ENCODE measurements around the gene HAO1. TPM values are rescaled to one million over a fixed set of nuclear protein-coding genes. Genes with fewer than 3 reads are reported as not detected.

Gene HAO1
- total RNA-seq, 1 experiment from 2014 or later: not detected

DNA sequence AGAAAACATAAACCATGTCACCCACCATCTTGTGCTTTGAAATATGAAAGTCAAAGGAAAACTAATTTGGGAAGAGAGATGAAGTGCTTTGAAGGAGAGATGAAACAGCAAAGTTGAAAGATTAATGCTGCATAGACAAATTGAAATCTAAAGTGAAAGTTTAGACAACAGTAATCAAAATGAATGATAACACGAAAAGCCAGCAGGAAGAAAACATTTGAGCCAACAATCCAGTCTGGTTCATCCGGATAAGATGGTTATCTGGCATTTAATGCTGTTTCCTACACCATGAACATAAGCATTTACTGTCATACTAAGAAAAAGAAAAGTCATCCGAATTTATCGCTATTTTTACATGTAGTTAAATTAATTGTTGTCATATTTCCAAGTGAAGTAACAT is 595 bp downstream of the HAO1 start:
- no peak overlapping the region for H3K27ac ChIP-seq
- no peak for DNase-seq
- H3K4me2 ChIP-seq: no peak overlapping the region
- H4K20me1 ChIP-seq (ENCODE audit: insufficient read depth): no peaks in the 10 kb centered on the region
- no peaks in the 10 kb centered on the region for H3K4me1 ChIP-seq (replicated peaks; ENCODE audit: insufficient read depth)
- H3K36me3 ChIP-seq (ENCODE audit: low read depth): no peaks in the 10 kb centered on the region
- TF ChIP-seq EZH2 (IDR thresholded peaks at IDR 0.05; ENCODE audit: low read depth) (no peak), CTCF (conservative IDR thresholded peaks at IDR 0.05) (no peak)
- CTCF ChIA-PET: no interaction called here
- H3K4me3 ChIP-seq: no peak overlapping the region
- POLR2A ChIA-PET (ENCODE audit: unreplicated experiment): no interaction called here
- H3F3A ChIP-seq (ENCODE audit: insufficient read depth, low read depth): no peaks in the 10 kb centered on the region
- peaks cover 26% of the 10 kb centered on the region; the same call in 1 of the 2 replicates for H3K27me3 ChIP-seq (ENCODE audit: insufficient read depth, low read depth)
- no peaks in the 10 kb centered on the region for H3K9me2 ChIP-seq (ENCODE audit: insufficient read depth)
- no peaks in the 10 kb centered on the region for H3K79me2 ChIP-seq (ENCODE audit: low read depth)
- H2AFZ ChIP-seq: no peak overlapping the region
- H3K9me3 ChIP-seq (ENCODE audit: insufficient read depth, low read depth): no peaks in the 10 kb centered on the region
- BruUV-seq (replicated peaks): no TSS peak
- intact Hi-C loops (cut with micrococcal nuclease; ENCODE audit: unreplicated experiment): loop anchor here (5.0 to 10.0 kb wide), 2 partner anchors 365 to 453 kb away; no protein-coding TSS in a partner anchor

DNA sequence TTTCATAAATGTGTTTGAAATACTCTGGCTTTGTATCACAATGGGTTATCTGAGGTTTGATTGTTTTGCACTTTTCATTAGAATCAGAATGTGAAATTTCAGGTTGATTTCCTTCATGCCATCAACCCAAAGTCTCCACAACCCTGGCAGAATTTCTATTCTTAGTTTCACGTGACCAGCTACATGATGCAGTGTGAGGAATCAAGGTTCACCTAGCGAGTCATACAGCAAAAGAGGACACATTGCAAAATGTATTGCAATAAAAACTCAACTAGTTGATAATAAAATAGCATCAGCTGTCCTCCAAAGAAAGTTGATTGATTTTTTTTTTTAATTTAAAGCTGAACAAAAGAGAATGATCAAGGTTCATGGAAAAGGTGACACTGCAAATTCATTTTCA is 2.2 kb downstream of the HAO1 start:
- CTCF ChIA-PET: interaction anchor here (0.6 kb wide), 2 partner anchors 783 kb away, joined by 3 to 5 read pairs; no protein-coding TSS in a partner anchor
- POLR2A ChIA-PET (ENCODE audit: unreplicated experiment): no interaction called here
- Histone ChIP-seq H3K4me3 (no peak overlapping the region), H3K4me2 (no peak overlapping the region), H2AFZ (no peak overlapping the region), H3K27me3 (ENCODE audit: insufficient read depth, low read depth) (peaks cover 23% of the 10 kb centered on the region; the same call in 1 of the 2 replicates), H3K9me2 (ENCODE audit: insufficient read depth) (no peaks in the 10 kb centered on the region), H3K9me3 (ENCODE audit: insufficient read depth, low read depth) (no peaks in the 10 kb centered on the region), H3F3A (ENCODE audit: insufficient read depth, low read depth) (no peaks in the 10 kb centered on the region), H4K20me1 (ENCODE audit: insufficient read depth) (no peaks in the 10 kb centered on the region), H3K4me1 (replicated peaks; ENCODE audit: insufficient read depth) (no peaks in the 10 kb centered on the region), H3K36me3 (ENCODE audit: low read depth) (no peaks in the 10 kb centered on the region), H3K27ac (no peak overlapping the region), H3K79me2 (ENCODE audit: low read depth) (no peaks in the 10 kb centered on the region)
- DNase-seq: no peak
- no peak for TF ChIP-seq EZH2 (IDR thresholded peaks at IDR 0.05; ENCODE audit: low read depth)
- no peak for TF ChIP-seq CTCF (conservative IDR thresholded peaks at IDR 0.05)
- BruUV-seq (replicated peaks): no TSS peak
- intact Hi-C loops (cut with micrococcal nuclease; ENCODE audit: unreplicated experiment): loop anchor here (5.0 to 10.0 kb wide), 2 partner anchors 367 to 454 kb away; no protein-coding TSS in a partner anchor

- intact Hi-C loops (cut with micrococcal nuclease; ENCODE audit: unreplicated experiment): loop anchor here (5.0 to 10.0 kb wide), 2 partner anchors 367 to 455 kb away; no protein-coding TSS in a partner anchor
Measured at GRCh38 chr20:7937328-7937727, 2.9 kb downstream of the HAO1 start.

More at GRCh38 chr20:7937328-7937727, 2.9 kb downstream of the HAO1 start:
- H2AFZ ChIP-seq: no peak overlapping the region
- H3K27ac ChIP-seq: no peak overlapping the region
- no peak overlapping the region for H3K4me3 ChIP-seq
- no peaks in the 10 kb centered on the region for H4K20me1 ChIP-seq (ENCODE audit: insufficient read depth)
- no peak for DNase-seq
- TF ChIP-seq CTCF (conservative IDR thresholded peaks at IDR 0.05) (no peak), EZH2 (IDR thresholded peaks at IDR 0.05; ENCODE audit: low read depth) (no peak)
- peaks cover 16% of the 10 kb centered on the region; the same call in 1 of the 2 replicates for H3K27me3 ChIP-seq (ENCODE audit: insufficient read depth, low read depth)
- no peaks in the 10 kb centered on the region for H3K9me2 ChIP-seq (ENCODE audit: insufficient read depth)
- ChIA-PET CTCF (interaction anchor here (0.6 to 1.8 kb wide), 2 partner anchors 784 kb away, joined by 3 to 13 read pairs; no protein-coding TSS in a partner anchor), POLR2A (ENCODE audit: unreplicated experiment) (no interaction called here)
- no peaks in the 10 kb centered on the region for H3F3A ChIP-seq (ENCODE audit: insufficient read depth, low read depth)
- BruUV-seq (replicated peaks): no TSS peak
- H3K36me3 ChIP-seq (ENCODE audit: low read depth): no peaks in the 10 kb centered on the region
- no peaks in the 10 kb centered on the region for H3K79me2 ChIP-seq (ENCODE audit: low read depth)
- H3K4me2 ChIP-seq: no peak overlapping the region
- H3K9me3 ChIP-seq (ENCODE audit: insufficient read depth, low read depth): no peaks in the 10 kb centered on the region
- no peaks in the 10 kb centered on the region for H3K4me1 ChIP-seq (replicated peaks; ENCODE audit: insufficient read depth)

All from PC-9 (cell line).